AG10803 (cell line): ENCODE measurements around the gene CMSS1.

Experiments used
- DNase-seq: peaks from one replicate; pipeline ENCODE4 v3.0.0; 2010; ENCODE audit warnings: low read depth
- H3K4me3 ChIP-seq: 2 replicates; pipeline ENCODE4 v1.5.1; 2011; ENCODE audit warnings: mild to moderate bottlenecking, low read length, control low read depth
- TF ChIP-seq, protein P1 (sequence below): conservative IDR thresholded peaks from 2 replicates; pipeline ENCODE4 v1.5.1; 2011; ENCODE audit warnings: mild to moderate bottlenecking, low read length, control low read depth, inconsistent platforms

CMSS1 gene

GRCh38 chr3:100113723-100114412 is 296.2 kb downstream of the CMSS1 start:
- no peak for DNase-seq
- TF ChIP-seq, protein P1, sequence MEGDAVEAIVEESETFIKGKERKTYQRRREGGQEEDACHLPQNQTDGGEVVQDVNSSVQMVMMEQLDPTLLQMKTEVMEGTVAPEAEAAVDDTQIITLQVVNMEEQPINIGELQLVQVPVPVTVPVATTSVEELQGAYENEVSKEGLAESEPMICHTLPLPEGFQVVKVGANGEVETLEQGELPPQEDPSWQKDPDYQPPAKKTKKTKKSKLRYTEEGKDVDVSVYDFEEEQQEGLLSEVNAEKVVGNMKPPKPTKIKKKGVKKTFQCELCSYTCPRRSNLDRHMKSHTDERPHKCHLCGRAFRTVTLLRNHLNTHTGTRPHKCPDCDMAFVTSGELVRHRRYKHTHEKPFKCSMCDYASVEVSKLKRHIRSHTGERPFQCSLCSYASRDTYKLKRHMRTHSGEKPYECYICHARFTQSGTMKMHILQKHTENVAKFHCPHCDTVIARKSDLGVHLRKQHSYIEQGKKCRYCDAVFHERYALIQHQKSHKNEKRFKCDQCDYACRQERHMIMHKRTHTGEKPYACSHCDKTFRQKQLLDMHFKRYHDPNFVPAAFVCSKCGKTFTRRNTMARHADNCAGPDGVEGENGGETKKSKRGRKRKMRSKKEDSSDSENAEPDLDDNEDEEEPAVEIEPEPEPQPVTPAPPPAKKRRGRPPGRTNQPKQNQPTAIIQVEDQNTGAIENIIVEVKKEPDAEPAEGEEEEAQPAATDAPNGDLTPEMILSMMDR = no peak
- H3K4me3 ChIP-seq = no peak overlapping the region

GRCh38 chr3:100114413-100115030 is 296.9 kb downstream of the CMSS1 start, which contains the start of gene FILIP1L:
Gene FILIP1L, minus strand, starts transcription at chr3:100114501.
- TF ChIP-seq, protein P1 = no peak
- DNase-seq = no peak
- no peak within 1 kb of the TSS for H3K4me3 ChIP-seq

- H3K4me3 ChIP-seq = no peak overlapping the region
- DNase-seq = no peak
- TF ChIP-seq, protein P1 = no peak
Observed at GRCh38 chr3:100117093-100117492, 299.4 kb downstream of the CMSS1 start.

- DNase-seq = no peak
- TF ChIP-seq, protein P1 = no peak
- no peak overlapping the region for H3K4me3 ChIP-seq
Observed at GRCh38 chr3:100120012-100120411, 302.4 kb downstream of the CMSS1 start.

DNA sequence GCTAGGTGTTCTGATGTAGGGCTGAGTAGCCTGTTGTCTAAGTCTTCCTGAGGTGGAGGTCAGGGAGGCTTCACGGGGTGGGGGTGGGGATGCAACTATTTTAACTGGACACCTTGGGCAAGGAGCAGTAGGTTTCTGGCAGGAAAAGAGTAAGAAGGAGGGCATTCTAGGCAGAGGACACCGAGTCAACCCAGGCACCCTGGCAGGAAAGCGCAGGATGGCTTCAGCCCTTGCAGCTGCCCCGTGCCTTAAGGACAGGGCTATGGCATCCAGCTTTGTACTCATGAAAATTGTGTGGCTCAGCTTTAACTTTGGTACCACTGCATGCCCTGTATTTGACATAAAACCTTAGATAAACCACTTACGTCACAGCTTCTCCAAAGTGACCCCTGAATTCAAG is 303.0 kb downstream of the CMSS1 start:
- TF ChIP-seq, protein P1 = no peak
- DNase-seq = no peak
- H3K4me3 ChIP-seq = no peak overlapping the region

GRCh38 chr3:100122321-100122720 is 304.7 kb downstream of the CMSS1 start:
- no peak for DNase-seq
- TF ChIP-seq, protein P1 = no peak
- H3K4me3 ChIP-seq = no peak overlapping the region

DNA sequence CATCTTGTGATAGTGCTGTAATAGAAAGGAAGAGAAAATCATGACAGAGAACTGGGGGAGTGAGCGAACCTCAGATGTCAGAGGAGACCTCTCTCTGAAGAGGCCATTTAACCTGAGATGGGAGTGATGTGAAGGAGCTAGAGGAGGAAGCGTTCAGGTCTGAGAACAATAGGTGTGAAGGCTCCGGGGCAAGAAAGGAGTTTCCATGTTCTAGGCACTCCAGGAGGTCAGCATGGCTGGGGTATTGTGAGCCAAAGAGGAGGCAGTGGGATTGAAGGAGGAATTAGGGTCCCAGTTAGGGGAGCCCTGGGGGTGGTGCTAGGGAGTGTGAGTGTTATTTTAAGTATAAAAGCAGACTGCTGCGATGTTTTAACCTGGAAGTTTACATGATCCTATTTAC is 305.4 kb downstream of the CMSS1 start:
- no peak overlapping the region for H3K4me3 ChIP-seq
- no peak for DNase-seq
- TF ChIP-seq, protein P1 = no peak
